ENCODE measurements around the gene ERBB4. TPM values are rescaled to one million over a fixed set of nuclear protein-coding genes. Genes with fewer than 3 reads are reported as not detected.
"Not testable (repeated sequence)": the region's sequence is repeated elsewhere in the genome, so short reads cannot be mapped to it uniquely, and the experiment has no call there.

The ERBB4 gene
- total RNA-seq, 1 donor from 2014 or later: 1.7 TPM

- TF ChIP-seq CTCF (IDR thresholded peaks at IDR 0.05): no peak
- intact Hi-C loops (cut with DNase I): no loop called here
- H3K36me3 ChIP-seq: no peaks in the 10 kb centered on the region
- H3K4me3 ChIP-seq: no peak overlapping the region
- no peak overlapping the region for H3K27ac ChIP-seq
- no peaks in the 10 kb centered on the region for H3K27me3 ChIP-seq
- H3K4me1 ChIP-seq: no peaks in the 10 kb centered on the region
- no peaks in the 10 kb centered on the region for H3K9me3 ChIP-seq
- DNase-seq (ENCODE audit: low spot score in 2 of 2): no peak
These were observed 929.5 kb downstream of the ERBB4 start for GRCh38 chr2:211609127-211609526.

- no peak for TF ChIP-seq CTCF (IDR thresholded peaks at IDR 0.05)
- H3K4me1 ChIP-seq: no peaks in the 10 kb centered on the region
- H3K36me3 ChIP-seq: no peaks in the 10 kb centered on the region
- no peak overlapping the region for H3K27ac ChIP-seq
- no peak for DNase-seq (ENCODE audit: low spot score in 2 of 2)
- H3K4me3 ChIP-seq: no peak overlapping the region
- H3K27me3 ChIP-seq: no peaks in the 10 kb centered on the region
- intact Hi-C loops (cut with DNase I): no loop called here
- H3K9me3 ChIP-seq: no peaks in the 10 kb centered on the region
These were observed 939.5 kb downstream of the ERBB4 start for GRCh38 chr2:211599146-211599545.

- Histone ChIP-seq H3K9me3 (no peaks in the 10 kb centered on the region), H3K4me1 (no peaks in the 10 kb centered on the region), H3K36me3 (no peaks in the 10 kb centered on the region), H3K27ac (no peak overlapping the region), H3K4me3 (no peak overlapping the region), H3K27me3 (no peaks in the 10 kb centered on the region)
- intact Hi-C loops (cut with DNase I): no loop called here
- DNase-seq (ENCODE audit: low spot score in 2 of 2): no peak
- no peak for TF ChIP-seq CTCF (IDR thresholded peaks at IDR 0.05)
These were observed 940.4 kb downstream of the ERBB4 start for GRCh38 chr2:211598238-211598637.

GRCh38 chr2:211592006-211592405, 946.6 kb downstream of the ERBB4 start:
- H3K4me3 ChIP-seq; intact Hi-C loops (cut with DNase I): not testable (repeated sequence)

GRCh38 chr2:211591426-211591825, 947.2 kb downstream of the ERBB4 start:
- Histone ChIP-seq H3K27me3 (no peaks in the 10 kb centered on the region), H3K4me3 (no peak overlapping the region), H3K36me3 (no peaks in the 10 kb centered on the region), H3K4me1 (no peaks in the 10 kb centered on the region), H3K9me3 (peaks cover 0 to 2% of the 10 kb centered on the region in 2 donors), H3K27ac (no peak overlapping the region)
- intact Hi-C loops (cut with DNase I): no loop called here
- DNase-seq (ENCODE audit: low spot score in 2 of 2): no peak
- TF ChIP-seq CTCF (IDR thresholded peaks at IDR 0.05): no peak

More at GRCh38 chr2:211592006-211592405, 946.6 kb downstream of the ERBB4 start:
- not testable (repeated sequence) for H3K36me3 ChIP-seq; H3K27ac ChIP-seq; H3K9me3 ChIP-seq; DNase-seq (ENCODE audit: low spot score in 2 of 2); H3K27me3 ChIP-seq; H3K4me1 ChIP-seq

GRCh38 chr2:211568439-211568838, 970.2 kb downstream of the ERBB4 start:
- no peaks in the 10 kb centered on the region for H3K9me3 ChIP-seq
- no peak for DNase-seq (ENCODE audit: low spot score in 2 of 2)
- intact Hi-C loops (cut with DNase I): no loop called here
- no peak overlapping the region for H3K27ac ChIP-seq
- no peaks in the 10 kb centered on the region for H3K36me3 ChIP-seq
- H3K4me1 ChIP-seq: no peaks in the 10 kb centered on the region
- H3K4me3 ChIP-seq: no peak overlapping the region
- no peak for TF ChIP-seq CTCF (IDR thresholded peaks at IDR 0.05)
- H3K27me3 ChIP-seq: no peaks in the 10 kb centered on the region
